H9 (cell line): ENCODE measurements around the gene C10orf62. TPM values are rescaled to one million over a fixed set of nuclear protein-coding genes. Genes with fewer than 3 reads are reported as not detected.

Experiments used
- DNase-seq: peaks from one replicate; pipeline ENCODE4 v3.0.0-alpha.2; 2017
- H2AFZ ChIP-seq: one replicate; pipeline ENCODE4 v1.6.1; 2013; ENCODE audit warnings: mild to moderate bottlenecking, low read length, control low read depth, moderate library complexity
- H2AK5ac ChIP-seq: 2 replicates; pipeline ENCODE4 v1.6.1; 2013; ENCODE audit warnings: low read length, control low read depth, mixed read lengths; ENCODE audit not compliant: insufficient read length
- H2BK120ac ChIP-seq: one replicate; pipeline ENCODE4 v1.6.1; 2013; ENCODE audit warnings: low read depth, mild to moderate bottlenecking, low read length, control low read depth, inconsistent platforms; ENCODE audit not compliant: poor library complexity, severe bottlenecking
- H2BK12ac ChIP-seq: 2 replicates; pipeline ENCODE4 v1.6.1; 2013; ENCODE audit warnings: low read length, control low read depth, mixed read lengths, low read depth; ENCODE audit not compliant: insufficient read length
- H2BK15ac ChIP-seq: 2 replicates; pipeline ENCODE4 v1.6.1; 2013; ENCODE audit warnings: low read depth, low read length, control low read depth
- H2BK20ac ChIP-seq: one replicate; pipeline ENCODE4 v1.6.1; 2013; ENCODE audit warnings: low read depth, mild to moderate bottlenecking, low read length, control low read depth, inconsistent platforms; ENCODE audit not compliant: poor library complexity, severe bottlenecking
- H2BK5ac ChIP-seq: 2 replicates; pipeline ENCODE4 v1.6.1; 2013; ENCODE audit warnings: low read length, control low read depth, mixed read lengths; ENCODE audit not compliant: insufficient read length
- H3K14ac ChIP-seq: 2 replicates; pipeline ENCODE4 v1.6.1; 2013; ENCODE audit warnings: low read length, control low read depth; ENCODE audit not compliant: insufficient read depth
- H3K18ac ChIP-seq: 2 replicates; pipeline ENCODE4 v1.6.1; 2013; ENCODE audit warnings: low read depth, mild to moderate bottlenecking, mixed read lengths, low read length, control low read depth; ENCODE audit not compliant: insufficient read length
- H3K23ac ChIP-seq: 2 replicates; pipeline ENCODE4 v1.6.1; 2013; ENCODE audit warnings: low read length, control low read depth, mixed read lengths, low read depth; ENCODE audit not compliant: insufficient read length
- H3K23me2 ChIP-seq: 2 replicates; pipeline ENCODE4 v1.6.1; 2013; ENCODE audit warnings: low read depth, mild to moderate bottlenecking, mixed read lengths, low read length, control low read depth; ENCODE audit not compliant: insufficient read length, poor library complexity, severe bottlenecking
- H3K27ac ChIP-seq: 2 replicates; pipeline ENCODE4 v1.5.1; 2013; ENCODE audit warnings: low read length, control low read depth, mixed read lengths, low read depth; ENCODE audit not compliant: insufficient read length
- H3K27me3 ChIP-seq: 2 replicates; pipeline ENCODE4 v1.6.1; 2013; ENCODE audit warnings: low read length, control low read depth, inconsistent platforms; ENCODE audit not compliant: insufficient read depth
- H3K4ac ChIP-seq: 2 replicates; pipeline ENCODE4 v1.6.1; 2013; ENCODE audit warnings: low read depth, mild to moderate bottlenecking, control low read depth, inconsistent platforms, low read length, moderate library complexity
- H3K4me1 ChIP-seq: 2 replicates; pipeline ENCODE4 v1.6.1; 2013; ENCODE audit warnings: low read length, control low read depth, inconsistent platforms; ENCODE audit not compliant: insufficient read depth
- H3K4me2 ChIP-seq: 2 replicates; pipeline ENCODE4 v1.6.1; 2013; ENCODE audit warnings: low read length, control low read depth, mixed read lengths; ENCODE audit not compliant: insufficient read length, insufficient read depth
- H3K56ac ChIP-seq: 2 replicates; pipeline ENCODE4 v1.6.1; 2013; ENCODE audit warnings: low read depth, mild to moderate bottlenecking, mixed read lengths, low read length, control low read depth; ENCODE audit not compliant: insufficient read length
- H3K79me1 ChIP-seq: 2 replicates; pipeline ENCODE4 v1.6.1; 2013; ENCODE audit warnings: low read depth, mild to moderate bottlenecking, moderate library complexity, low read length, control low read depth, inconsistent platforms; ENCODE audit not compliant: insufficient read depth, poor library complexity, severe bottlenecking
- H3K79me2 ChIP-seq: 2 replicates; pipeline ENCODE4 v1.6.1; 2013; ENCODE audit warnings: low read length, control low read depth, inconsistent platforms; ENCODE audit not compliant: insufficient read depth
- H3K9ac ChIP-seq: 2 replicates; pipeline ENCODE4 v1.6.1; 2013; ENCODE audit warnings: low read length, control low read depth, mixed read lengths; ENCODE audit not compliant: insufficient read length; ENCODE audit errors: extremely low read depth
- H3K9me3 ChIP-seq: one replicate; pipeline ENCODE4 v1.6.1; 2013; ENCODE audit warnings: low read depth, low read length, inconsistent platforms; ENCODE audit not compliant: control insufficient read depth
- H3T11ph ChIP-seq: one replicate; pipeline ENCODE4 v1.6.1; 2013; ENCODE audit warnings: mild to moderate bottlenecking, low read length, control low read depth, inconsistent platforms
- H4K20me1 ChIP-seq: one replicate; pipeline ENCODE4 v1.6.1; 2013; ENCODE audit not compliant: control insufficient read depth, insufficient read length, insufficient read depth
- H4K5ac ChIP-seq: 2 replicates; pipeline ENCODE4 v1.6.1; 2013; ENCODE audit warnings: low read depth, mild to moderate bottlenecking, mixed read lengths, low read length, control low read depth; ENCODE audit not compliant: insufficient read length
- H4K8ac ChIP-seq: replicated peaks from 2 replicates; pipeline ENCODE4 v1.6.1; 2013; ENCODE audit warnings: low read length, control low read depth, mixed read lengths, low read depth; ENCODE audit not compliant: insufficient read length
- H4K91ac ChIP-seq: 2 replicates; pipeline ENCODE4 v1.6.1; 2013; ENCODE audit warnings: low read depth, mild to moderate bottlenecking, moderate library complexity, mixed read lengths, low read length, control low read depth; ENCODE audit not compliant: insufficient read length
- H3K27ac Mint-ChIP-seq, 3 experiments: 2 replicates in 2 of 3; 3 replicates in 1 of 3; pipeline ENCODE4 v1.8.0; 2020 to 2021; ENCODE audit warnings: mixed read lengths in 3 of 3, mild to moderate bottlenecking in 1 of 3, moderate library complexity in 1 of 3
- H3K27me3 Mint-ChIP-seq: 2 replicates; pipeline ENCODE4 v1.8.0; 2021; ENCODE audit warnings: low read depth, mild to moderate bottlenecking, moderate library complexity, mixed read lengths
- H3K36me3 Mint-ChIP-seq, 3 experiments: 2 replicates in 2 of 3; 3 replicates in 1 of 3; pipeline ENCODE4 v1.8.0; 2020 to 2021; ENCODE audit warnings: low read depth in 3 of 3, mixed read lengths in 3 of 3; ENCODE audit not compliant: insufficient read depth in 1 of 3
- H3K4me1 Mint-ChIP-seq, 2 experiments: 2 replicates each; pipeline ENCODE4 v1.8.0; 2020; ENCODE audit warnings: mixed read lengths in 2 of 2
- H3K4me3 Mint-ChIP-seq, 2 experiments: 2 replicates in 1 of 2; 3 replicates in 1 of 2; pipeline ENCODE4 v1.8.0; 2020 to 2021; ENCODE audit warnings: mild to moderate bottlenecking in 2 of 2, mixed read lengths in 2 of 2, moderate library complexity in 1 of 2
- H3K9me3 Mint-ChIP-seq, 2 experiments: 2 replicates in 1 of 2; 3 replicates in 1 of 2; pipeline ENCODE4 v1.8.0; 2020; ENCODE audit warnings: mild to moderate bottlenecking in 2 of 2, mixed read lengths in 2 of 2, moderate library complexity in 1 of 2
- CTCF ChIP-seq: fragments of 200-600 bp; sonication (generic); conservative IDR thresholded peaks from 3 replicates; pipeline ENCODE4 v1.8.0; 2021; ENCODE audit warnings: antibody characterized with exemption, mild to moderate bottlenecking
- WGBS: extraction: QIAGEN DNeasy Blood & Tissue Kit; methylation state at CpG from one replicate; pipeline ENCODE4 v1.1.7; 2013; ENCODE audit warnings: missing lambda C conversion rate, low lambda C conversion rate, mixed read lengths; ENCODE audit not compliant: insufficient read length; ENCODE audit errors: extremely low coverage; 5-methylcytosine and 5-hydroxymethylcytosine counted together
- total RNA-seq: library from RNA; stranded (reverse); gene quantifications from 2 replicates; pipeline ENCODE4 v1.2.1, GENCODE V29; 2021

The C10orf62 gene
- total RNA-seq, 1 experiment from 2014 or later, result 0.31 TPM

- DNase-seq, result peak; percentile 92
- H3K4ac ChIP-seq, result no peak within 1 kb of the TSS
- Mint-ChIP-seq H3K4me1 (peaks cover 11 to 13% of the 10 kb centered on the region in 2 experiments), H3K4me3 (no peak within 1 kb of the TSS; a peak in 1 of 5 replicates), H3K36me3 (peaks cover 0 to 12% (median 0%) of the 10 kb centered on the region in 3 experiments; a peak in 3 of 7 replicates), H3K9me3 (no peaks in the 10 kb centered on the region), H3K27me3 (no peaks in the 10 kb centered on the region), H3K27ac (peak within 1 kb of the TSS in 2 of 3 experiments; percentile 66 to 79; a peak in 3 of 7 replicates)
- H2BK15ac ChIP-seq, result no peak within 1 kb of the TSS
- no peak within 1 kb of the TSS for H4K91ac ChIP-seq
- H3K9me3 ChIP-seq, result no peaks in the 10 kb centered on the region
- no peak within 1 kb of the TSS for H3K9ac ChIP-seq
- H3K27ac ChIP-seq, result no peak within 1 kb of the TSS
- H3T11ph ChIP-seq, result no peak within 1 kb of the TSS
- H2BK120ac ChIP-seq, result no peak within 1 kb of the TSS
- H3K27me3 ChIP-seq, result no peaks in the 10 kb centered on the region
- H3K18ac ChIP-seq, result no peak within 1 kb of the TSS
- H4K5ac ChIP-seq, result no peak within 1 kb of the TSS
- peak; percentile 93 for TF ChIP-seq CTCF
- H3K23me2 ChIP-seq, result no peaks in the 10 kb centered on the region
- H3K23ac ChIP-seq, result no peak within 1 kb of the TSS
- H3K4me2 ChIP-seq, result no peak within 1 kb of the TSS
- H2BK5ac ChIP-seq, result no peak within 1 kb of the TSS
- no peaks in the 10 kb centered on the region for H3K79me1 ChIP-seq
- no peak within 1 kb of the TSS for H3K56ac ChIP-seq
- no peaks in the 10 kb centered on the region for H4K20me1 ChIP-seq
- no peak within 1 kb of the TSS for H2BK12ac ChIP-seq
- no peak within 1 kb of the TSS for H2AFZ ChIP-seq
- no CpG with 5 or more reads among the region's 16 CpGs for WGBS
- no peak within 1 kb of the TSS for H2BK20ac ChIP-seq
- H2AK5ac ChIP-seq, result no peak within 1 kb of the TSS
- no peak within 1 kb of the TSS; the same call in 1 of the 2 replicates for H3K14ac ChIP-seq
- H3K4me1 ChIP-seq, result no peaks in the 10 kb centered on the region
- no peaks in the 10 kb centered on the region for H3K79me2 ChIP-seq
- no peak within 1 kb of the TSS for H4K8ac ChIP-seq
These were observed 17.1 kb upstream of the C10orf62 start, which contains the start of gene ANKRD2 for GRCh38 chr10:97572214-97572989. Gene ANKRD2, plus strand, starts transcription at chr10:97572779. Its CDS starts 10 bp downstream, at chr10:97572789.
